Natural killer cell treated with Interleukin-12 subunit alpha and Interleukin-12 subunit beta and Interleukin-15 and Interleukin-18, amount 100 ng/mL, for 72 hours (primary cell): ENCODE measurements around the gene BCDIN3D. TPM values are rescaled to one million over a fixed set of nuclear protein-coding genes. Genes with fewer than 3 reads are reported as not detected.
"Not testable (repeated sequence)": the region's sequence is repeated elsewhere in the genome, so short reads cannot be mapped to it uniquely, and the experiment has no call there.

Source experiments
- ATAC-seq, 2 donors: fragments of 150-1000 bp; cut with Tn5 transposase in 1 of 2; sonication (Bioruptor Pico), chemical (Tn5 transposase) in 1 of 2; 2 replicates each; pipeline ENCODE4 v1.10.0; 2021
- DNase-seq: peaks from one replicate; pipeline ENCODE4 v3.0.0; 2022; ENCODE audit warnings: low spot score
- H3K27ac Mint-ChIP-seq, 2 donors: 1 replicate in 1 of 2; 2 replicates in 1 of 2; pipeline ENCODE4 v1.8.0; 2022; ENCODE audit warnings: mixed read lengths in 2 of 2, mild to moderate bottlenecking in 1 of 2, moderate library complexity in 1 of 2
- H3K27me3 Mint-ChIP-seq, 2 donors: 1 replicate in 1 of 2; 2 replicates in 1 of 2; pipeline ENCODE4 v1.8.0; 2022; ENCODE audit warnings: mixed read lengths in 2 of 2
- H3K36me3 Mint-ChIP-seq: one replicate; pipeline ENCODE4 v1.8.0; 2022; ENCODE audit warnings: mixed read lengths
- H3K4me1 Mint-ChIP-seq, 2 donors: 1 replicate in 1 of 2; 2 replicates in 1 of 2; pipeline ENCODE4 v1.8.0; 2022; ENCODE audit warnings: low read depth in 2 of 2, mixed read lengths in 2 of 2, mild to moderate bottlenecking in 1 of 2
- H3K4me3 Mint-ChIP-seq: one replicate; pipeline ENCODE4 v1.8.0; 2022; ENCODE audit warnings: mixed read lengths
- H3K9me3 Mint-ChIP-seq: 2 replicates; pipeline ENCODE4 v1.8.0; 2022; ENCODE audit warnings: mixed read lengths
- total RNA-seq, 2 donors: library from RNA; stranded (reverse); gene quantifications; one replicate each; pipeline ENCODE4 v1.2.3, GENCODE V29; 2022

BCDIN3D gene
- total RNA-seq, 2 donors from 2014 or later = 5.9 to 6.8 TPM

- H3K36me3 Mint-ChIP-seq = no peaks in the 10 kb centered on the region
- H3K27ac Mint-ChIP-seq = no peak overlapping the region
- H3K27me3 Mint-ChIP-seq = peaks cover 5 to 16% of the 10 kb centered on the region in 2 donors
- no peak overlapping the region for H3K4me3 Mint-ChIP-seq
- ATAC-seq (no peak), DNase-seq (no peak)
- H3K9me3 Mint-ChIP-seq = peaks cover 32% of the 10 kb centered on the region
- peaks cover 9 to 29% of the 10 kb centered on the region in 2 donors for H3K4me1 Mint-ChIP-seq
These were observed 39.4 kb upstream of the BCDIN3D start for GRCh38 chr12:49882248-49882850.

GRCh38 chr12:49881415-49882247 is 38.7 kb upstream of the BCDIN3D start:
- H3K4me3 Mint-ChIP-seq = no peak overlapping the region
- peaks cover 9 to 29% of the 10 kb centered on the region in 2 donors for H3K4me1 Mint-ChIP-seq
- DNase-seq = no peak
- H3K36me3 Mint-ChIP-seq = no peaks in the 10 kb centered on the region
- H3K27ac Mint-ChIP-seq = no peak overlapping the region
- H3K9me3 Mint-ChIP-seq = peaks cover 32% of the 10 kb centered on the region
- ATAC-seq = no peak
- peaks cover 5 to 16% of the 10 kb centered on the region in 2 donors for H3K27me3 Mint-ChIP-seq

- peaks cover 9 to 29% of the 10 kb centered on the region in 2 donors for H3K4me1 Mint-ChIP-seq
- H3K27ac Mint-ChIP-seq = no peak overlapping the region
- H3K9me3 Mint-ChIP-seq = peaks cover 32% of the 10 kb centered on the region
- H3K27me3 Mint-ChIP-seq = peaks cover 5 to 16% of the 10 kb centered on the region in 2 donors
- DNase-seq = no peak
- ATAC-seq = no peak
- no peaks in the 10 kb centered on the region for H3K36me3 Mint-ChIP-seq
- H3K4me3 Mint-ChIP-seq = no peak overlapping the region
These were observed 38.0 kb upstream of the BCDIN3D start for GRCh38 chr12:49880756-49881414.

DNA sequence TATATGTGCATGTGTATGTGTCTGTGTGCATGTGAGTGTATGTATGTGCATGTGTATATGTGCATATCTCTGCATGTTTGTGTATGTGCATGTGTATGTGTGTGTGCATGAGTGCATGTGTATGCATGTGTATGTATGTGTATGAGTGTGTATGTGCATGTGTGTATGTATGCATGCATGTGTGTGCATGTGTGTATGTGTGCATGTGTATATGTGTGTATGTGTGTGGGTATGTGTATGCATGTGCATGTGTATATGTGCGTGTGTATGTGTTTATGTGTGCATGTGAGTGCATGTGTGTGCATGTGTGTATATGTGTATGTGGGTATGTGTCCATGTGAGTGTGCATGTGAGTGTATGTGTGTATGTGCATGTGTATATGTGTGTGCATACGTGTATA is 36.2 kb upstream of the BCDIN3D start:
- H3K27ac Mint-ChIP-seq, DNase-seq, ATAC-seq, H3K36me3 Mint-ChIP-seq, H3K4me3 Mint-ChIP-seq, H3K27me3 Mint-ChIP-seq: not testable (repeated sequence)
- peaks cover 32% of the 10 kb centered on the region for H3K9me3 Mint-ChIP-seq
- H3K4me1 Mint-ChIP-seq = peaks cover 9 to 29% of the 10 kb centered on the region in 2 donors

- ATAC-seq (no peak), DNase-seq (no peak)
- peaks cover 32% of the 10 kb centered on the region for H3K9me3 Mint-ChIP-seq
- peaks cover 9 to 29% of the 10 kb centered on the region in 2 donors for H3K4me1 Mint-ChIP-seq
- peaks cover 2 to 4% of the 10 kb centered on the region in 2 donors for H3K27me3 Mint-ChIP-seq
- no peak overlapping the region for H3K4me3 Mint-ChIP-seq
- no peak overlapping the region for H3K27ac Mint-ChIP-seq
- H3K36me3 Mint-ChIP-seq = no peaks in the 10 kb centered on the region
These were observed 35.1 kb upstream of the BCDIN3D start for GRCh38 chr12:49878021-49878420.

GRCh38 chr12:49877066-49877465 is 34.2 kb upstream of the BCDIN3D start:
- H3K27me3 Mint-ChIP-seq = peaks cover 2 to 4% of the 10 kb centered on the region in 2 donors
- peaks cover 32% of the 10 kb centered on the region for H3K9me3 Mint-ChIP-seq
- H3K27ac Mint-ChIP-seq = no peak overlapping the region
- no peaks in the 10 kb centered on the region for H3K36me3 Mint-ChIP-seq
- ATAC-seq (no peak), DNase-seq (no peak)
- H3K4me3 Mint-ChIP-seq = no peak overlapping the region
- peaks cover 9 to 29% of the 10 kb centered on the region in 2 donors for H3K4me1 Mint-ChIP-seq

- Mint-ChIP-seq H3K36me3 (no peaks in the 10 kb centered on the region), H3K27me3 (peaks cover 2 to 4% of the 10 kb centered on the region in 2 donors), H3K4me3 (no peak overlapping the region), H3K4me1 (peaks cover 9 to 29% of the 10 kb centered on the region in 2 donors), H3K27ac (no peak overlapping the region), H3K9me3 (peaks cover 32% of the 10 kb centered on the region)
- DNase-seq (no peak), ATAC-seq (no peak)
These were observed 33.2 kb upstream of the BCDIN3D start for GRCh38 chr12:49876070-49876469.

GRCh38 chr12:49875115-49875720 is 32.3 kb upstream of the BCDIN3D start:
- H3K36me3 Mint-ChIP-seq = no peaks in the 10 kb centered on the region
- H3K27me3 Mint-ChIP-seq = peaks cover 2 to 4% of the 10 kb centered on the region in 2 donors
- DNase-seq (no peak), ATAC-seq (no peak)
- H3K4me3 Mint-ChIP-seq = no peak overlapping the region
- H3K9me3 Mint-ChIP-seq = peaks cover 26% of the 10 kb centered on the region
- peaks cover 5 to 24% of the 10 kb centered on the region in 2 donors for H3K4me1 Mint-ChIP-seq
- H3K27ac Mint-ChIP-seq = no peak overlapping the region

DNA sequence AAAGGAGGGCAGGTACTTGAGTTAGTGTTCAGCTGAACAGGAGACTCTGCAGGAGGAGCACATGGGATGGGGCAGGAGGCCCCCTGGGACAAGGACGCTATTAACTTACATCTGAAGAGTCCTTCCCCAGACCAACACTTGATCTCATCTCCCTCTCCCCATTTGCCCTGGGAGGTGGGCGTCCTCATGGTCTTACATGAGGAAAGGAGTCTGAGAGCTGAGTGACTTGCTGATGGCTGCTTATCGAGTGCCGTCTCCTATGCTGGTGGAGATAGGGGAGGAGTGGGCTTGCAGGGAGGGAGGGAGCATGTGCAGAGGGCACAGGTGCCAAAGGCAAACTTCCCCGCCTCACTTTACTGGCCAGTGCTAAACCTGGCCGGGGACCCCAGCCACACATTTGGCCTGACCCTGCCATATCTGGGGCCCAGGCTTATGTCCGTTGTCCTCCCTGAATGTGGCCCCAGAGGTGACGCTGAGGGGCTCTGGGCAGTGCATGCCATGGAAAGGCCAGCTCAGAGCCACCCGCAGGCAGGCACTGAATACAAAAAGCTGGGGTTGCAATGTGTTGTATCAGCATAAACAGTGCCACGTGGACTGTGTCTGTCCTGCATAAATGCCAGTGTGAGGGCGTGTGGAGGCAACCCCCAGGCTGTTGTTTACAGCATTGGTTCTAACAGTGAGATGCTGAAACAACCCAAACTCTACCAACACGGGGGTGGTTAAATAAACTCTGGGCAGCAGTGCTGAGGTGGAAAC is 31.4 kb upstream of the BCDIN3D start:
- no peaks in the 10 kb centered on the region for H3K36me3 Mint-ChIP-seq
- H3K27me3 Mint-ChIP-seq = peaks cover 2 to 4% of the 10 kb centered on the region in 2 donors
- DNase-seq (no peak), ATAC-seq (no peak)
- H3K4me3 Mint-ChIP-seq = no peak overlapping the region
- H3K27ac Mint-ChIP-seq = no peak overlapping the region
- peaks cover 17% of the 10 kb centered on the region for H3K9me3 Mint-ChIP-seq
- peaks cover 0 to 15% of the 10 kb centered on the region in 2 donors for H3K4me1 Mint-ChIP-seq

DNA sequence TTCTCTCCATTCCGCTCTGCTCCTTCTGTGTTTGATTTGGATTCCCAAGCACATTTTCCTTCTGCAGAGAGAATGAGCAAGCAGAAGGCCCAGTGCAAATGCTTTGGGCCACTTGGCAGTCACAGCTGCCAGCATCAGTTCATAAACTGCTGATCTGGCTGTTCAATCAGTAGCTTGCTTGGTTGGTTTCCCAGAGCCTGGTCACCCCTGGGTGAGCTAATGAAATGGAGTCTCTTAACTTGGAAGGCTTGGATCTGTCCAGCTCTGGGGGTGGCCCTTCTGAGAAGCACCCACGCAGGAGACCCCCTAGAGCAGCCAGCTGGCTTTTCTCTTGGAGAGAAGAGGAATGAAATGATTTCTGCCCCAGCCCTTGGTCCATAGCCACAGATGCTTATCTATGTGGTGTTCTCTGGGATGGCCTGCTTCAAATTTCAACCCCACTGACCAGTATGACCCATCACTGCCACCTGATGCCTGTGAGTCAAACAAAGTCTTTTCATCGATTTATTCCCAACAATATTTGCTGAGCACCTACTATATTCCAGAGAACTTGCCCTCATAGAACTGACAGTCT is 30.5 kb upstream of the BCDIN3D start:
- H3K36me3 Mint-ChIP-seq = no peaks in the 10 kb centered on the region
- no peak for ATAC-seq
- no peak for DNase-seq

GRCh38 chr12:49872781-49873181 is 29.9 kb upstream of the BCDIN3D start:
- no peak overlapping the region for H3K27ac Mint-ChIP-seq
- H3K27me3 Mint-ChIP-seq = peaks cover 2 to 4% of the 10 kb centered on the region in 2 donors
- H3K4me3 Mint-ChIP-seq = no peak overlapping the region
- H3K36me3 Mint-ChIP-seq = no peaks in the 10 kb centered on the region
- ATAC-seq (no peak), DNase-seq (no peak)
- H3K4me1 Mint-ChIP-seq = peaks cover 0 to 2% of the 10 kb centered on the region in 2 donors
- H3K9me3 Mint-ChIP-seq = peaks cover 2% of the 10 kb centered on the region

More for the DNA sequence above, 30.5 kb upstream of the BCDIN3D start:
- Mint-ChIP-seq H3K4me3 (no peak overlapping the region), H3K27ac (no peak overlapping the region), H3K27me3 (peaks cover 2 to 4% of the 10 kb centered on the region in 2 donors), H3K9me3 (peaks cover 8% of the 10 kb centered on the region), H3K4me1 (peaks cover 0 to 7% of the 10 kb centered on the region in 2 donors)

DNA sequence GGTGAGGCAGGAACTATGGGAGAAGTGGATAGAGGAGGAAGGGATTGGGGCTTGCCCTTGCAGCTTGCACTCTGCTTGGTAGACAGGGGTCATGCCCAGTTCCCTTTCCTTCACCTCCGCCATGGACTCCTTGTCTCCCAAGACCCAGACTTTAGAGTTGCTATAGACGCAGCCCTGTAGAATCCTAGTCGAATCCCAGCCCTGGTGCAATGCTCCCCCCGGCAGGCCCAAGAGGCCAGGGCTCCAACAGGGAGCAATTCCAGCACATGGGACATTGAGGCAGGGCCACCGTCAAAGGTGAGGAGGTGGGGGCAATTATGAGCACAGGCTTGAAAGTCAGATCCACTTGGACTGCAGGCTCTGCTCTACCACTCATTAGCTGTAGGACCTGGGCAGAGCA is 29.5 kb upstream of the BCDIN3D start:
- Mint-ChIP-seq H3K4me3 (no peak overlapping the region), H3K4me1 (no peaks in the 10 kb centered on the region), H3K27ac (no peak overlapping the region), H3K27me3 (peaks cover 2 to 4% of the 10 kb centered on the region in 2 donors), H3K36me3 (no peaks in the 10 kb centered on the region), H3K9me3 (no peaks in the 10 kb centered on the region)
- DNase-seq (no peak), ATAC-seq (no peak)

GRCh38 chr12:49871811-49872251 is 28.9 kb upstream of the BCDIN3D start:
- ATAC-seq, H3K36me3 Mint-ChIP-seq, H3K27me3 Mint-ChIP-seq, H3K4me3 Mint-ChIP-seq, H3K4me1 Mint-ChIP-seq, DNase-seq, H3K9me3 Mint-ChIP-seq, H3K27ac Mint-ChIP-seq: not testable (repeated sequence)
